Measurements from ENCODE around the gene IGFL4.

The IGFL4 gene

GRCh38 chr19:46040952-46041500 is at the start of gene IGFL4 (continued):
- TF ChIP-seq, protein P1, sequence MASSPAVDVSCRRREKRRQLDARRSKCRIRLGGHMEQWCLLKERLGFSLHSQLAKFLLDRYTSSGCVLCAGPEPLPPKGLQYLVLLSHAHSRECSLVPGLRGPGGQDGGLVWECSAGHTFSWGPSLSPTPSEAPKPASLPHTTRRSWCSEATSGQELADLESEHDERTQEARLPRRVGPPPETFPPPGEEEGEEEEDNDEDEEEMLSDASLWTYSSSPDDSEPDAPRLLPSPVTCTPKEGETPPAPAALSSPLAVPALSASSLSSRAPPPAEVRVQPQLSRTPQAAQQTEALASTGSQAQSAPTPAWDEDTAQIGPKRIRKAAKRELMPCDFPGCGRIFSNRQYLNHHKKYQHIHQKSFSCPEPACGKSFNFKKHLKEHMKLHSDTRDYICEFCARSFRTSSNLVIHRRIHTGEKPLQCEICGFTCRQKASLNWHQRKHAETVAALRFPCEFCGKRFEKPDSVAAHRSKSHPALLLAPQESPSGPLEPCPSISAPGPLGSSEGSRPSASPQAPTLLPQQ (tag by site-specific recombination; IDR thresholded peaks at IDR 0.05) = peak; percentile 62; the same call in 1 of the 2 replicates
- TF ChIP-seq ZNF157 (tag by site-specific recombination; IDR thresholded peaks at IDR 0.05) (no peak), YY2 (tag by site-specific recombination; IDR thresholded peaks at IDR 0.05) (no peak), ZNF366 (tag by site-specific recombination; conservative IDR thresholded peaks at IDR 0.05) (peak; percentile 90), ZNF629 (tag by site-specific recombination; IDR thresholded peaks at IDR 0.05) (peak; percentile 57), TCF7L2 (IDR thresholded peaks at IDR 0.05; ENCODE audit: borderline replicate concordance, low read depth, low read length) (peak; percentile 92), CTCF (tag by site-specific recombination; IDR thresholded peaks at IDR 0.05) (no peak), ZNF561 (tag by site-specific recombination; IDR thresholded peaks at IDR 0.05; ENCODE audit: borderline replicate concordance) (peak; percentile 79; the same call in 1 of the 2 replicates), ZNF510 (tag by site-specific recombination; IDR thresholded peaks at IDR 0.05; ENCODE audit: insufficient replicate concordance) (no peak), ZNF549 (tag by site-specific recombination; IDR thresholded peaks at IDR 0.05) (no peak), SETDB1 (IDR thresholded peaks at IDR 0.05; ENCODE audit: insufficient read length, low read length) (peak; percentile 41), ZNF600 (tag by site-specific recombination; IDR thresholded peaks at IDR 0.05) (0 out of 2 replicates have a peak, but pooled peaks have one; percentile 42), ZNF585B (tag by site-specific recombination; IDR thresholded peaks at IDR 0.05) (no peak), ZBTB48 (tag by site-specific recombination; IDR thresholded peaks at IDR 0.05) (peak; percentile 72; the same call in 1 of the 2 replicates), ZNF660 (tag by site-specific recombination; IDR thresholded peaks at IDR 0.05) (peak; percentile 86), KLF1 (tag by site-specific recombination; IDR thresholded peaks at IDR 0.05) (peak; percentile 80), BCL11B (tag by site-specific recombination; IDR thresholded peaks at IDR 0.05; ENCODE audit: low read depth) (0 out of 2 replicates have a peak, but pooled peaks have one; percentile 40), ZNF155 (tag by site-specific recombination; IDR thresholded peaks at IDR 0.05) (no peak), ZNF664 (tag by site-specific recombination; IDR thresholded peaks at IDR 0.05) (peak; percentile 97), ZBTB17 (tag by site-specific recombination; IDR thresholded peaks at IDR 0.05) (peak; percentile 35; the same call in 1 of the 2 replicates), ZNF335 (tag by site-specific recombination; conservative IDR thresholded peaks at IDR 0.05) (peak; percentile 32; the same call in 1 of the 2 replicates), GLI4 (tag by site-specific recombination; IDR thresholded peaks at IDR 0.05) (no peak), KLF16 (tag by site-specific recombination; IDR thresholded peaks at IDR 0.05) (0 out of 2 replicates have a peak, but pooled peaks have one; percentile 43), KLF7 (tag by site-specific recombination; IDR thresholded peaks at IDR 0.05; ENCODE audit: borderline replicate concordance) (peak; percentile 84; the same call in 1 of the 2 replicates), SP7 (tag by site-specific recombination; IDR thresholded peaks at IDR 0.05) (peak; percentile 85), ZFP37 (tag by site-specific recombination; IDR thresholded peaks at IDR 0.05) (0 out of 2 replicates have a peak, but pooled peaks have one; percentile 38), ZNF350 (tag by site-specific recombination; IDR thresholded peaks at IDR 0.05) (peak; percentile 84; the same call in 1 of the 2 replicates)
- TF ChIP-seq, protein P2, sequence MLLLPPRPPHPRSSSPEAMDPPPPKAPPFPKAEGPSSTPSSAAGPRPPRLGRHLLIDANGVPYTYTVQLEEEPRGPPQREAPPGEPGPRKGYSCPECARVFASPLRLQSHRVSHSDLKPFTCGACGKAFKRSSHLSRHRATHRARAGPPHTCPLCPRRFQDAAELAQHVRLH (tag by site-specific recombination; IDR thresholded peaks at IDR 0.05) = peak; percentile 96
- TF ChIP-seq, protein P3, sequence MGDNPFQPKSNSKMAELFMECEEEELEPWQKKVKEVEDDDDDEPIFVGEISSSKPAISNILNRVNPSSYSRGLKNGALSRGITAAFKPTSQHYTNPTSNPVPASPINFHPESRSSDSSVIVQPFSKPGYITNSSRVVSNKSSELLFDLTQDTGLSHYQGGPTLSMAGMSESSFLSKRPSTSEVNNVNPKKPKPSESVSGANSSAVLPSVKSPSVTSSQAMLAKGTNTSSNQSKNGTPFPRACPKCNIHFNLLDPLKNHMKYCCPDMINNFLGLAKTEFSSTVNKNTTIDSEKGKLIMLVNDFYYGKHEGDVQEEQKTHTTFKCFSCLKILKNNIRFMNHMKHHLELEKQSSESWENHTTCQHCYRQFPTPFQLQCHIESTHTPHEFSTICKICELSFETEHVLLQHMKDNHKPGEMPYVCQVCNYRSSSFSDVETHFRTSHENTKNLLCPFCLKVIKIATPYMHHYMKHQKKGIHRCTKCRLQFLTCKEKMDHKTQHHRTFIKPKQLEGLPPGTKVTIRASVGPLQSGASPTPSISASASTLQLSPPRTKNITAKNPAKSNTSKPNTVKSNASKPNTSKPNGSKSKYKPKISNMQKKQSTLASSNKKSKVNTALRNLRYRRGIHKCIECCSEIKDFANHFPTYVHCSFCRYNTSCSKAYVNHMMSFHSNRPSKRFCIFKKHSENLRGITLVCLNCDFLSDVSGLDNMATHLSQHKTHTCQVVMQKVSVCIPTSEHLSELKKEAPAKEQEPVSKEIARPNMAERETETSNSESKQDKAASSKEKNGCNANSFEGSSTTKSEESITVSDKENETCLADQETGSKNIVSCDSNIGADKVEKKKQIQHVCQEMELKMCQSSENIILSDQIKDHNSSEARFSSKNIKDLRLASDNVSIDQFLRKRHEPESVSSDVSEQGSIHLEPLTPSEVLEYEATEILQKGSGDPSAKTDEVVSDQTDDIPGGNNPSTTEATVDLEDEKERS (tag by site-specific recombination; IDR thresholded peaks at IDR 0.05) = peak; percentile 77
- TF ChIP-seq, protein P4, sequence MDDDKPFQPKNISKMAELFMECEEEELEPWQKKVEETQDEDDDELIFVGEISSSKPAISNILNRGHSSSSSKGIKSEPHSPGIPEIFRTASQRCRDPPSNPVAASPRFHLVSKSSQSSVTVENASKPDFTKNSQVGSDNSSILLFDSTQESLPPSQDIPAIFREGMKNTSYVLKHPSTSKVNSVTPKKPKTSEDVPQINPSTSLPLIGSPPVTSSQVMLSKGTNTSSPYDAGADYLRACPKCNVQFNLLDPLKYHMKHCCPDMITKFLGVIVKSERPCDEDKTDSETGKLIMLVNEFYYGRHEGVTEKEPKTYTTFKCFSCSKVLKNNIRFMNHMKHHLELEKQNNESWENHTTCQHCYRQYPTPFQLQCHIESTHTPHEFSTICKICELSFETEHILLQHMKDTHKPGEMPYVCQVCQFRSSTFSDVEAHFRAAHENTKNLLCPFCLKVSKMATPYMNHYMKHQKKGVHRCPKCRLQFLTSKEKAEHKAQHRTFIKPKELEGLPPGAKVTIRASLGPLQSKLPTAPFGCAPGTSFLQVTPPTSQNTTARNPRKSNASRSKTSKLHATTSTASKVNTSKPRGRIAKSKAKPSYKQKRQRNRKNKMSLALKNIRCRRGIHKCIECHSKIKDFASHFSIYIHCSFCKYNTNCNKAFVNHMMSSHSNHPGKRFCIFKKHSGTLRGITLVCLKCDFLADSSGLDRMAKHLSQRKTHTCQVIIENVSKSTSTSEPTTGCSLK (tag by site-specific recombination; IDR thresholded peaks at IDR 0.05) = no peak
